NCI-H2029 (cell line): ENCODE data around the gene IP6K3.

Experiments
- DNase-seq: peaks from one replicate; lab custom pipeline; 2025; lab: John Stamatoyannopoulos, UW

The IP6K3 gene

GRCh38 chr6:33672808-33673207 lies 73.9 kb downstream of the IP6K3 start:
- DNase-seq, result no peak

GRCh38 chr6:33671744-33672072 lies 75.0 kb downstream of the IP6K3 start:
- DNase-seq, result no peak
